ENCODE results near the gene USP28.

- TF ChIP-seq EZH2 (optimal IDR thresholded peaks at IDR 0.05; ENCODE audit: low read depth, low read length) (no peak), CTCF (IDR thresholded peaks at IDR 0.05; ENCODE audit: low read length) (no peak)
Measured at GRCh38 chr11:113838005-113838404, 37.4 kb downstream of the USP28 start.
